ENCODE data around the gene RNF169.
A peak's percentile ranks its signal among the peaks of the same experiment; 100 is the strongest.
"Not testable (repeated sequence)": the region's sequence is repeated elsewhere in the genome, so short reads cannot be mapped to it uniquely, and the experiment has no call there.

RNF169 gene

DNA sequence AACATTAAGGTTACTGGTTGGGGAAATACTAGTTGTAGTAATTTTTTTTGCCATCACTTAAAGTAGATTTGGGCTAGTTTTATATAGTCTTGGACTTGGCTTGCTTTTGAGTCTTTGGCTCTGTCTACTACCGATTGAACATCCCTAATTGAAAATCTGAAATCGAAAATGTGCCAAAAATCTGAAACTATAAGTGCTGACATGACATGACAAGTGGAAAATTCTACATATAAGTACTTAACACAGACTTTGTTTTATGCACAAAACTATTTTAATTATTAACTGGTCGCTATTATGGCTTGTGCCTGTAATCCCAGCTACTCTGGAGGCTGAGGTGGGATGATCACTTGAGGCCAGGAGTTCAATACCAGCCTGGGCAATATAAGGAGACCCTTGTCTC is 22.5 kb downstream of the RNF169 start:
- no peak for DNase-seq

DNA sequence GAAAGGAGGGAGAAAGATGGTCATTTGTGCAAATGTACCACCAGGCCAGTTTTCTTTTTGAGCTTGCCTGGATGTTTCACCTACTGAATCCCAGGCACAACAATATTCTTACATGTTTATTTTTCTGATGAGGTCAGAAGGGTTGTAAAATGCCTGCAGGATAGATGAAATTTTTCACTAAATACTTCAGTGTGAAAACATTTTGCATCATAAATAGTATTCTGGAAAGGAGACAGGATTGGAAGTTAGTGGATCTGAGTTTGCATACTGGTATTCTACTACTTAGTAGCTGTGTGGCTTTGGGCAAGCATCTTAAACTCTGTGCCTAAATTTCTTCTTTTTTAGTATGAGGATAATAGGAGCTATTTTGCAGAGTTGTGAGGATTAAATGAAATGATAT is 24.8 kb downstream of the RNF169 start:
- DNase-seq = no peak

DNA sequence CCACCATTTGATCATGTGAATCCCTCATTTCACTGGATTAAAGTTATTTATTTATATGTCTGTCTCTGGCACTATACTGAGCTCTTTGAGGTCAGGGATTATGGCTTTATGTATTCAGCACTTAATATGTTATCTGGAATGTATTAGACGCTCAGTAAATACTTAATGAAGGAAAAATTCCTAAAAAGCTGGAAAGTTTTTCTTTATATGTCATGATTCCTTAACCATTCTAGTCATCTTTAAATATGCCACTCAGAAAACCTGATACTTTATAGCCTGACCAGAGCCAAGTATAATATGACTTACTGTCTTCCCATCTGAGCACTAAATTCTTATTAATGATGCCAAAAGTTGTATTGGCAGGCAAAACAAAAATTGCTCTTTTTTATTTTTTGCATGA is 27.1 kb downstream of the RNF169 start:
- DNase-seq = no peak

DNA sequence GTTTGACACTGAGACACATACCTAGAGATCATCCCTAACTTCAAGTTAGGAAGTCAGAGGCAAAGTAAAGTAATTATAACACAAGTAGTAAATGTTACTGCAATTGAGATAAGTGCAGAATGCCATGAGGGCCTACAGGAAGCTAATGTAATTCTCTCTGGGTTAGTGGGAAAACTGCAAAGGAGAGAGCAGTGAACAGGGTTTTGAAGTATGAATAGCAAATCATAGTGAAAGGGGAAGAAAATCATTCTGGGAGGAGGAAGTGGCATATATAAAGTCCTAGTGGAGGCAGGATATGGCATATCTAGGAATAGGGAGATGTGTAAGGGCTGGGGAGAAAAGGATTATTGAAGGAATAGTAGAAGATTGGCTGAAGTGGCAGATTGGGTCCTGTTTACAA is 27.9 kb downstream of the RNF169 start:
- no peak for DNase-seq

DNA sequence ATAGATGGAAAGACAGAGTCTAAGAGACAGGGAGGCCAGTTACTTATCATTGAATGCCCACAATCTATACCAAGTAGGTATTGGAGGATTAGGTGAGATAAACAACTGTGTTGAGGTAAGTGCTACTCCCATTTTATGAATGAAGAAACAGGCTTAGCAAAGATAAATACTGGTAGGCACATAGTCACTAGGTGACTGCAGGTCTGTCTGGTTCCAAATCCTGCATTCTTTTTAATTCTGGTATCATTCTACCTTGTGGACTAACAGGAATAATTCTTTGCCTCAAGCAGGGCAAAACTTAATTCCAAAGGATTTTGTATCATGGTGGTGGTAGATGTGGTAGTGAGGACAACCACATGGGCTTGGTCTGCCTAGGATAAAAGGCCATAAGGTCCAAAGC is 28.4 kb downstream of the RNF169 start:
- no peak for DNase-seq

DNA sequence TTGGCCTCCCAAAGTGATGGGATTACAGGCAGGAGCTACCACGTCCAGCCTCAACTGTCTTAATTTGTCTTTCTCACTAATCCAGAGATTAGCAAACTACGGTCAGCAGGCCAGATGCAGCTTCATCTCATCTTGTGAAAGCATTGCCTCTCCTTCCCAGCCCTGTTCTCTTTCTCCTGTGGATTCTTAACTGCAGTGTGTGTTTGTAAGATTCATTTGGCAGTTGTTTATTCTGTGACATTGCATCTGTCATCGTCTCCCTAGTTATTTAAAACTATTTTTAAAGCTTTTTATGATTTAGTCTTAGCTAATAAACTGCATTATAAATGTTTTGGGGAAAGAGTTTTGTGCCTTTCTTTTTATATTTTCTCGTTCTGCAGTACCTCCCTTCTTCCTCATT is 29.2 kb downstream of the RNF169 start:
- no peak for DNase-seq

DNA sequence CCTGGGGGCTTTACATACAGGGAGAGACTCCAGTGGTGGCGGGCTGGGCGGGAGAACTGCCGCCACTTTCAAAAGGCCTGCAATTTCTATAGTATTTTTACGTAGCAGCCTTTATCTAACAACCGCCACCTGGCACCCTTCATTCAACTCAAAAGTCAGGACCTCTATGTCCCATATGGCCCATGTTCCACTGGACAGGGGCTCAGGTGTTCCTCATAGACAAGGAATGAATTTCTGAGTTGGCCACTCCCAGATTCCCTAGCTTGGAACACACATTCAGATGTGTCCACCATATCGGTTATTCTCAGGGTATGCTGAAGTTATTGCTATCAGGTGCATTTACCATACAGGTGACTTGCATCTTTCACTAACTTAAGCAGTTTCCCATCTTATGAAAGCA is 29.9 kb downstream of the RNF169 start:
- no peak for DNase-seq

DNA sequence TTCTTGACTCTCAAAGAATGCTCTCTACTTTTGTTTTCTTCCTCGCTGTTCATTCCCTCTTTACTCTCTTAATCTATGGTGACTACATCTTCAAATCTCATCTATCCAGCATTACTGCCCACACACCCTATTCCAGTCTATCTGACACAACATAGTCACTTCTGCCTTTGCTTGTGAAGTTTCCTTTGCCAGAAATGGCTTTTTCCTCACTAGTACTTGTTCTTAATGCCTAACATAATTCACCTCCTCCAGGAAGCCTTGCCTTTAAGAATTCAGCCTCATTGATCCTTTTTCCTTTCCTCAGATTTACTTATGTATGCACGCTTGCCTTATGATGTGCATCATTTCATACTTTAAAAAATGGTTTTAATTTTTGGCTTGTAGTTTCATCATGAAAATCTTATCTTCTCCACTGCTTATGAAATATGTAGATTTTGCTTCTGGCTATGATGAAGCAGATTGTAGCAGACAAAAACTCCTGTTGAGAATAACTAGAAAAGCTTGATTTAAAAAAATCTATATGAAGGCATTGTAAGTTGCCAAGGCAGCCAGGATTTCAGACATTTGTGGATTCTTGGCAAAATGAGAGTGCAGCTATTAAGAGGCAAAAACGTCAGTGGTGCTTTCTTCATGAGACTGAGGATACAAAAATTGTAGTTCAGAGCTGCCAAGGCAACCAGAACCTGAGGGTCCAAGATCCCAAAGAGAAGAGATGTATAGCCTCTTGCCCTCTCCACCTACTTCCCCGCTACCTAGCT is 31.8 kb downstream of the RNF169 start:
- DNase-seq = no peak

DNA sequence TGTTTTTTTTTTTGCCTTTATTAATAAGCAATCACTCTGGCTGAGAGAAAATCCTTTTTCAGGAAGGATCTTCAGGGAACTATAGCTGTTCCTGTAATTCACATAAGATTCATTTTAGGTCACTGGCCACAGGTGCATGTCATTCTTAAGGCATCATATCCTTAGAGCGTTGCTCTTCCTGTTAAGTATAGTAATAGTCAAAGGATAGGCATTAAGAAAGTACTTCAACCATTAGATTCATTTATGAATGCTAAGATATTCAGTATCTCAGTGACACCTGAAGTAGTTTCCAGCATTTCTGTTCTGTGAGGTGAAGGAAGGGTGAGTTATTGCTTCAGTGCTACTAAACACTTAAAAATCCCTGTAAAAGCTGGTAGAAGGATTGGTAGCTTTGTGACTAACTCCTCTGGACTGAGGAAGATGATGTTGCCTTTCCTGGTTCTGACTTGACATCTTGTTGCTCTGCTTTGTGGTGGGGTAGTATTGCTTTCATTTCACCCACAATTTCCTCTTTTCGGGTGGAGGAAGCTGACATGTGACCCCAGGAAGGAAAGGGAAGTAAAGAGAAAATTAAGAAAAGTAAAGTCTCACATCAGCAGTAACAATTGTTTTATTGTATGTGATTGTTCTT is 34.7 kb downstream of the RNF169 start:
- DNase-seq = no peak

DNA sequence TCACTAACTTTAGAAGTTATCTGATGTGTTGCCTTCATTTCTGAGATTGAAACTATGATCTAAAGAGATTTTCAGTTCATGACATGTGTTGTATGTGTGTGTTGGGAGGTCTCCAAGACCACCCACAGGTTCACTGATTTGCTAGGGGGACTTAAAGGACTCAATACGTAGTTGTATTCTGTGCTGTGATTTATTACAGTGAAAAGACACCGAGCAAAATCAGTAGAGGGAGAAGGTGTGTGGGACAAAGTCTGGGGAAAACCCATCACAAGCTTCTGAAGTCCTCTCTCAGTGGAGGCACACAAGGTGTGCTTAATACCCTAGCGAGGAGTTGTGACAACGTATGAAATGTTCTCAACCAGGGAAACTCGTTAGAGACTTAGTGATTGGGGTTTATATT is 35.6 kb downstream of the RNF169 start:
- no peak for DNase-seq

DNA sequence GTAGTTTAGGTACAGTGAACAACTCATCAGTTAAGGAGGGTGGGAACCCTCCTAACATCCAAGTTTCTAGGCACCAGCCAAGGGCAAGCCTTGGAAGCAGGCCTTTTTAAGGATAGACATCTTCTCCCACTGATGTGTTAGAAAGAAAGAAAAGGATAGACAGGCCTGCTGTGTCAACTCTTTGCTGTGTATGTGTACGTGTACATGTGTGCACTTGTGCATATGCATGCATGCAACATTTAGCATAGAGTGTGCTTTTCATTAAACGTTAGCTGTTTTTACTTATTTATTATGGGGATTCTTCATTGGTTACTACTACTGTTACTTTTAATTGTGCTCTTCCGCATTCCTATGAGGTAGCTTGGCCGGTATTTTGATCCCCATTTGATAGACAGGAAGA is 36.1 kb downstream of the RNF169 start:
- no peak for DNase-seq

DNA sequence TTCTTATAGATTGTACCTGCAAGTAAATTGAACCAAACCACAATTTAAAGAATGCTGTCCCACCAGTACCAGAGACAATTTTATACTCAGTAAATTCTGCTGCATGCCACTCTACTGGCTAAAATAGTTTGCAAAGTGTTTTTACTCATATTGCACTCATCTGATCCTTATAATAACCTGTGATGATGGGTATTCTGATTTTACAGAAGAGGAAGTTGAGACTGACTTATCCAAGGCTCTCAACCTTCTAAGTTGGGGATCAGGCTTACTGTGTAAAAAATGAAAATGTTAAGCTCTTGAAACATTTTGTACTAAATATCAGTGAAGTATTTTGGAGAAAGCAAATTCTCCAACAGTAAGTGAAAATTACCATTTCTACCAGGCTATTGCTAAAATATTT is 37.9 kb downstream of the RNF169 start:
- DNase-seq = no peak

DNA sequence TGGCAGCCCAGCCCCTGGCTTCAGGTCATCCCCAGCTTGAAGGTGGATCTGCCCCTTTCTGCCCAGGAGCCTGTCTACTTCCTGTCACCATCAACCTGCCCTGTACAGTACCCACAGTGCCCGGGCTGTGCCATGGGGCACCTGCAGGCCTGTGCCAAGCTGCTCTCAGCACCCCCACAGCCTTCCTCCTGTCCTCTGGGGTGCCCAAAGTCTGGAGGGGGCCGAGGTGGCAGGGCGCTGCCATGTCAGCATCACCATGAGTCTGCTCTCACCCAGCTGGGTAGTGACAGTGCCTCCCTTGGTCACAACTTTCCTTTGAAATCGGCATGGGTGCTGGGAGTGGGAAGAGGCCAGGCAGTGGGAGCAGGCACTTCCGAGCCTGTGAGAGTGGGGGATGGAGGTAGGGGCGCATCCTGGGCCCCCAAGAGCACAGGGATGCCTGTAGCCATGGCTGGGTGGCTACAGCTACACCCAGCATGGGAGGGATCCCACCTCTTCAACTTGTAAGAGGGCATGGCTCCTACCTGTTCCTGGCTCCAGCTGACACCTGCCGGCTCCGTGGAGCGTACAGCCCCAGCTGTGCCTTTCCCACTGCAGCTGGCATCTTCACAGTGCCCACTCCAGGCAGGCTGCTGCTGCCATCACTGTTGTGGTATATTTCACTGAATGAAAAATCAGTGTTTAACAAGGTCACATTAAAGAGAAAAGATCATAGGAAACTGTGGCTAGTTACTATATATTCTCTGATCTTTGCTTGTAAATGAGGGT is 42.9 kb downstream of the RNF169 start:
- no peak for DNase-seq

DNA sequence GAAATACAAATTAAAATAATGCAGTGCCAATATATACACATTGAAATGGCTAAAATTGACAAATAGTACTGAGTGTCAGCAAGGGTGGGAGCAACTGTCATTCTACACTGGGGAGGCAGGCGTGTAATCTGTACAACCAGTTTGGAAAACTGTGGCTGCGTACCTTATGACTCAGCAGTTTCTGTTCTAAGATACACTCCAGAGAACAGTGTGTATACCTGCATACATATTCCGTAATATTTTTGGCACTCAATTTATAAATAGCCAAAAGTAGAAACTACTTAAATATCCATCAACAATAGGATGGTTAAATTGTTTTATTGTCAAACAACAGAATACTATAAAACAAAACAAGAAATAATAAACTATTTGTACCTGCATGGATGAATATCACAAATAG is 57.6 kb downstream of the RNF169 start:
- no peak for DNase-seq

DNA sequence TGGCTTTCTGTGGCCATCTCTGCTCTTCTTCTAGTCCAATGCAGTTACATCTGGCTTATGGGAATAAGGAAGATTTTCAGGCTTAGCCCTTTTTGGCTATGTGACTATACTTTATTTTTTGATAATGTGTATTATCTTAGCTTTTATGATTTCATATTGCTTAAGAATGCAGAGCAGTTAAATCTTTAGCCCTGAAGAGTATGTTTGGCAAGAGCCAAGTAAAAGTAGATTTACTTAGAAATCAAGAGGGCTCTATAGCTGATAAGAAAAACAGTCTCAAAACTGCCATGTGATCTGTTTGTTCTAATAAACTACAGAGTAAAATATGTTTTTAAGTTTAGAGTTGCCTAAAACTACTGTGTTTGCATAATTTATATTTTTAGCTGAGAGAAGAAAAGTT is 61.2 kb downstream of the RNF169 start:
- no peak for DNase-seq

DNA sequence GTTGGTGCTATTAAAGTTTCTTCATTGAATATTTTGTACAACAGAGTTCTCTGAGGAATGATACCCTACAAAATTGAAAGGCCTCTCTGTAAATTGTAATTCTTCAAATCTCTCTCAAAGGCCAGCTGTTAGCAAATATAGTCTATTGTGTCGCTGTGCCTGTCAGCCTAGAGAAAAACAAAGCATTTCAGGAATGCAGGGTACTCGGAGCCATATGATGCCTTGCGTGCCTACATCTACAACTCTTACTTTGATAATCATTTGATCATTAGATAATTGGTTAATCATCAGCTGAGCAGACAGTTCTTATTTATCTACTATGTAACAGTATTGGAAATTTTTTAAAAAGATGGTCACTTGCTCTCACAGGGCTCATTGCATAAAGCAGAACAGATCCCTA is 67.3 kb downstream of the RNF169 start:
- no peak for DNase-seq

DNA sequence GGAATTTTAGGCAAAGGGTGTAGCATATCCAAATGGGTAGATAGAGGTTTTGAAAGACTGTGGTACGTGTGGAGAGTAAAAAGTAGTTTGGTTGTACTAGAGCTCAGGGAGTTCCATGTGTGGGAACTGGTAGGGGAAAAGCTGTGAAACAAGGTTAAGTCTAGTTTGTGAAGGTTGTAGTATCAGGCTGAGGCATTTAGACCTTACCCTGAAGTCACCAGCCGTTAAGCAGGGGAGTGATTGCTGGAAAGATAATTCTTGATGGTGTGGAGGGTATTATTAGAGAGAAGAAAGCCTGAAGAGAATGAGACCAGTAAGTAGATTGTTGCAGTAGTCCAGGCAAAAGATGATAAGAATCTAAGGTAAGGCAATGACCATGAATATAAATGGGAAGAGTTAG is 68.0 kb downstream of the RNF169 start:
- no peak for DNase-seq

DNA sequence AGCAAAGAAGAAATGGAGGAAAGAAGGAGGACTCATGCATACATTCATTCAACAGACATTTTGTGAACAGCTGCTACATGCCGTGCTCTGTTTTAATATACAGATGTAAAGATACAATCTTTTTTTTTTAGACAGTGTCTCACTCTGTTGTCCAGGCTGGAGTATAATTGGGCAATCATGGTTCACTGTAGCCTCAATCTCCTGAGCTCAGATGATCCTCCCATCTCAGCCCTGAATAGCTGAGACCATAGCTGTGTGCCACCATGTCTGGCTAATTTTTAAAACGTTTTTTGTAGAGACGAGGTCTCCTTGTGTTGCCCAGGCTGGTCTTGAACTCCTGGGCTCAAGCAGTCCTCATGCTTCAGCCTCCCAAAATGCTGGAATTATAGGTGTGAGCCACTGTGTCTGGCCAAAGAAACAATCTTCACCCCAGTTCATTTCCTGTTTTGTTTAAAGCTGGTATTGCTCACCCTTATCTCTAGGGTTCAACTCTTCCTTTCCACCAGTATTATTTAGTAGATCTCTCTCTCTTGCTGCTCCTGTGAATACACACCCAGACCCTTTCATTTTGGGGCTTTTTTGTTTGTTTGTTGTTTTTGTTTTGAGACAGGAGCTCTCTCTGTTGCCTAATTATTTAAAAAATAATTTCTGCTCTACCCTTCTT is 69.8 kb downstream of the RNF169 start:
- no peak for DNase-seq

DNA sequence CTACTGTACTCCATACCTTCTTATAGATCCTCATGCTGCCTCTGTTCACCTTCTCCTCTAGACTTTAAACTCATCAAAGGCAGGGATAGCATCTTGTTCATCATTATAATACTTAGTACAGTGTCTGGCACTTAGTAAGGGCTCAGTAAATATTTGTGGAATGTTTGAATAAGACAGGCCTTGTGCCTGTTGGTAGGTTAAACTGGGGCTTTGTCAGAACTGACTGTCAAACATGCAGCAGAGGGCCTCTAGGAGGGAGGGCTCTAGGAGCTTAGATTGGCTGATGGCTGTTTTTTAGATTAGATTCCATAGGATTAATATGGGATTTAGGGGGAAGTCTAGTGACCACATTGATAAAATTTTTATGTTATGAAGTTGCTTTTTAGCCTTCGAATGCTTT is 70.8 kb downstream of the RNF169 start:
- DNase-seq = no peak

DNA sequence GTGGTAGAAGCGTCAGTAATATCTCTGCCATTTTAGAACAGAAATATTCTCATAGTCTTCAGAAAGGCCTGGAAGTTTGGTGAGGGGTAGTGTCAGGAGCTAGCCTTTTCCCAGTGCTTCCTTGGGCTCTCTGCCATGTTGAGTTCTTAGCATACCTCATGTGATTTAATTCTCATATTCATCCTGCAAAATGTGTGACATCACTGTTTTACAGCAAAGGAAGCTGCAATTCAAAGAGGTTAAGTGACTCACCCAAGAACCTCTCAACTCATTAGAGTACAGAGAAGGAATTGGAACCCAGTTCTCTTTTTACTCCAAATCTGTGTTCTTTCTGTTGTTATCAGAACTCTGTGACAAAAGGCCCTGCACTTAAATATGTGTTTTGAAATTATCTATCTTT is 72.1 kb downstream of the RNF169 start:
- DNase-seq = no peak

DNA sequence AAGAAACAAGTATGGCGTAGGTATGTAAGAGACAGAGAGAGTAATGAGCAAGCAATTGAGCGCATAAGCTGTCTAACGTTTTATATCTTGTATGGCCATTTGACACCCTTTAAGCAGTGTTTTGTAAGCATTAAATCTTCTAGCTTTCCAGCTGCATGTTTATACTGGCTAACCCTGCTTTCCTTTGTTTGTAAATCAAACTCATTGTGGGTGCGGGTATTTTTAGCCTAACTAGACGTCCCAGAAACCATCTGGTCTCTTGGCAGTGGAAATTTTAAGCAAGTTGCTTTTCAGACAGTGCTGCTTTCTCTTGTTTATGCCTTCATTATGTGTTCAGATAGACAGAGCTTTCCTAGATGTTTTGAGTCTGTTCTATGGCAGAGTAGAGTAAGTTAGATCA is 73.5 kb downstream of the RNF169 start:
- peak; percentile 11 for DNase-seq

DNA sequence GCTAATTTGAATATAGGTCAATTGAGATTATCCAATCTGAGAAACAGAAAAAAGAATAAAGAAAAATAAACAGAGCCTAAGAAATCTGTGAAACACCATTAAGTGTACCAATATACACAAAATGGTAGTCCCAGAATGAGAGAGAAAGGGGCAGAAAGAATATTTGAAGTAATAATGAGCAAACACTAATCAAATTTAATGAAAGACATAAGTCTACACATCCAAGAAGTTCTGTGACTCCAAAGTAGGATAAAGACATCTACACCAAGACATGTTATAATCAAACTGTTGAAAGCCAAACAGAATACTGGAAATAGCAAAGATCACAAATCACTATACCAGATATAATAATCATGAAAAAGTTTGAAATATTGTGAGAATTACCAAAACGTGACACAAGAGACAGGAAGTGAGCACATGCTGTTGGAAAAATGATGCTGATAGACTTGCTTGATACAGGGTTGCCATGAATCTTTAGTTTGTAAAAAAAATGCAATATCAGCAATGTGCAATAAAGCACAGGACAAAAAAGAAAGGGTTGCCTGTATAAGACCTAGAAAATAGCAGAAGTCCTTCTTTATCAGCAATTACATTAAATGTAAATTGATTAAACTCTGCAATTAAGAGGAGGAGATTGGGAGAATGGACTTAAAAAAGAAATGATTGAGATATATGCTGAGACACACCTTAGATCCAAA is 75.8 kb downstream of the RNF169 start:
- no peak for DNase-seq

DNA sequence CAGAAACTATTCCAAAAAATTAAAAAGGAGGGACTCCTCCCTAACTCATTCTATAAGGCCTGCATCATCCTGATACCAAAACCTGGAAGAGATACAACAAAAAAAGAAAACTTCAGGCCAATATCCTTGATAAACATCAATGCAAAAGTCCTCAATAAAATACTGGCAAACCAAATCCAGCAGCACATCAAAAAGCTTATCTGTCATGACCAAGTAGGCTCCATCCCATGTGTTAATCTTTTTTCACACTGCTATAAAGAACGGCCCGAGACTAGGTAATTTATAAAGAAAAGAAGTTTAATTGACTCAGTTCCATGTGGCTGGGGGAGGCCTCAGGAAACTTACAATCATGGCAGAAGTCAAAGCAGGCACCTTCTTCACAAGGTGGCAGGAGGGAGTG is 76.9 kb downstream of the RNF169 start:
- not testable (repeated sequence) for DNase-seq
